Panc1 (cell line): ENCODE measurements around the gene RHOT2. TPM values are rescaled to one million over a fixed set of nuclear protein-coding genes. Genes with fewer than 3 reads are reported as not detected.

Experiments used
- ATAC-seq: fragments of 200-7000 bp; cut with Tn5 transposase; 2 replicates; pipeline ENCODE4 v1.9.1; 2020; ENCODE audit warnings: mild to moderate bottlenecking, moderate library complexity
- BruUV-seq: library from RNA; stranded (reverse); fragments of 400-500 nt; replicated peaks from 2 replicates; lab custom pipeline; 2021; lab: Mats Ljungman, UMichigan
- CTCF ChIA-PET: fragments of 300-600 bp; sonication (Branson Sonifier 250); formaldehyde crosslinking; loops from one replicate; lab custom pipeline; 2022; ENCODE audit warnings: antibody characterized with exemption; lab: Charles Lee
- POLR2A ChIA-PET: fragments of 300-600 bp; sonication (Branson Sonifier 250); formaldehyde crosslinking; loops from one replicate; lab custom pipeline; 2022; ENCODE audit warnings: antibody characterized with exemption; lab: Charles Lee
- DNase-seq: peaks from one replicate; pipeline ENCODE4 v3.0.0-alpha.2; 2010; ENCODE audit warnings: low read depth, low spot score
- H3K27ac ChIP-seq: 2 replicates; pipeline ENCODE4 v1.5.1; 2011; ENCODE audit warnings: mild to moderate bottlenecking, low read length, inconsistent platforms
- H3K27me3 ChIP-seq: fragments of 200-500 bp; sonication (Bioruptor generic); 2 replicates; pipeline ENCODE4 v1.6.0; 2014; ENCODE audit warnings: low read length, inconsistent platforms; ENCODE audit not compliant: control insufficient read depth, insufficient read depth
- H3K36me3 ChIP-seq: fragments of 200-500 bp; sonication (Bioruptor generic); 2 replicates; pipeline ENCODE4 v1.5.1; 2014; ENCODE audit warnings: inconsistent platforms, mild to moderate bottlenecking, low read length, moderate library complexity; ENCODE audit not compliant: control insufficient read depth, insufficient read depth
- H3K4me1 ChIP-seq: 2 replicates; pipeline ENCODE4 v1.5.1; 2011; ENCODE audit warnings: inconsistent platforms, mild to moderate bottlenecking, low read length, moderate library complexity; ENCODE audit not compliant: control insufficient read depth, insufficient read depth
- H3K4me3 ChIP-seq, 2 experiments: 2 replicates each; pipeline ENCODE4 v1.5.1; 2011 to 2012; ENCODE audit warnings: low read depth in 2 of 2, low read length in 2 of 2, mild to moderate bottlenecking in 2 of 2, inconsistent platforms in 1 of 2, moderate library complexity in 1 of 2
- H3K9me3 ChIP-seq: fragments of 200-500 bp; sonication (Bioruptor generic); 2 replicates; pipeline ENCODE4 v1.5.1; 2014; ENCODE audit warnings: low read depth, mild to moderate bottlenecking, inconsistent platforms, low read length, moderate library complexity; ENCODE audit not compliant: control insufficient read depth, insufficient read depth
- POLR2AphosphoS5 ChIP-seq: IDR thresholded peaks from 2 replicates; pipeline ENCODE4 v1.6.1; 2012; ENCODE audit warnings: mild to moderate bottlenecking, low read depth, low read length, moderate library complexity
- SIN3A ChIP-seq: IDR thresholded peaks from 2 replicates; pipeline ENCODE4 v1.6.1; 2012; ENCODE audit warnings: low read depth, mild to moderate bottlenecking, low read length, moderate library complexity, borderline replicate concordance; ENCODE audit not compliant: insufficient read depth
- TCF7L2 ChIP-seq: IDR thresholded peaks from 2 replicates; pipeline ENCODE4 v1.6.1; 2011; ENCODE audit warnings: mild to moderate bottlenecking, low read depth, low read length, inconsistent platforms
- in situ Hi-C: cut with HindIII; loops from 2 replicates; pipeline ENCODE4 v1.10.0; 2016; ENCODE audit warnings: low sequenced_read_pairs, low pct_unique_long_range_greater_than_20kb
- intact Hi-C: fragments of 100-400 bp; cut with micrococcal nuclease; formaldehyde crosslinking; loops from one replicate; pipeline ENCODE4 v1.10.0; 2022; ENCODE audit not compliant: unreplicated experiment
- total RNA-seq: library from RNA; stranded (reverse); gene quantifications from one replicate; pipeline ENCODE4 v1.2.1, GENCODE V29; 2021; ENCODE audit not compliant: unreplicated experiment
- TF ChIP-seq, protein P1 (sequence below): fragments of 450-650 bp; IDR thresholded peaks from 2 replicates; pipeline ENCODE4 v1.5.1; 2017; ENCODE audit warnings: mild to moderate bottlenecking
- TF ChIP-seq, protein P2 (sequence below), 2 experiments: IDR thresholded peaks; 2 replicates each; pipeline ENCODE4 v1.6.1; 2011 to 2012; ENCODE audit warnings: low read depth in 2 of 2, control low read depth in 1 of 2, low read length in 1 of 2, mild to moderate bottlenecking in 1 of 2, moderate library complexity in 1 of 2; ENCODE audit not compliant: insufficient read depth in 1 of 2

RHOT2 gene
- total RNA-seq, 1 experiment from 2014 or later: 195 TPM

DNA sequence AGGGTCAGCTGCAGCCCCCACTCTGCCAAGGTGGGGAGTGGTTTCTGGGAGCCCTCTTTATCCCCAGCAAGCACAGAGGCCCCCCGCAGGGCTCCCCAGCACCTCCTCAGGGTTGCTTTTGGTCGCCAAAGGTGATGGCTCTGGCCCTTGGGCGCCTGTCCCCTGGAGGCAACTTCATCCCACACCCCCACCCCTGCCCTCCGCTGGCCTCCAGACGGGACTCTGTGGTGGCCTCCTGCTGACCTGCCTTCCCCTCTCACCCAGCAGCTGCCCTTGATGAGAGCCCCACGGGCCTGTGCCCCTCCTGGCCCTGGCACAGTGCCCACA is 7.8 kb upstream of the RHOT2 start:
- ATAC-seq: peak; percentile 52
- CTCF ChIA-PET: no interaction called here

DNA sequence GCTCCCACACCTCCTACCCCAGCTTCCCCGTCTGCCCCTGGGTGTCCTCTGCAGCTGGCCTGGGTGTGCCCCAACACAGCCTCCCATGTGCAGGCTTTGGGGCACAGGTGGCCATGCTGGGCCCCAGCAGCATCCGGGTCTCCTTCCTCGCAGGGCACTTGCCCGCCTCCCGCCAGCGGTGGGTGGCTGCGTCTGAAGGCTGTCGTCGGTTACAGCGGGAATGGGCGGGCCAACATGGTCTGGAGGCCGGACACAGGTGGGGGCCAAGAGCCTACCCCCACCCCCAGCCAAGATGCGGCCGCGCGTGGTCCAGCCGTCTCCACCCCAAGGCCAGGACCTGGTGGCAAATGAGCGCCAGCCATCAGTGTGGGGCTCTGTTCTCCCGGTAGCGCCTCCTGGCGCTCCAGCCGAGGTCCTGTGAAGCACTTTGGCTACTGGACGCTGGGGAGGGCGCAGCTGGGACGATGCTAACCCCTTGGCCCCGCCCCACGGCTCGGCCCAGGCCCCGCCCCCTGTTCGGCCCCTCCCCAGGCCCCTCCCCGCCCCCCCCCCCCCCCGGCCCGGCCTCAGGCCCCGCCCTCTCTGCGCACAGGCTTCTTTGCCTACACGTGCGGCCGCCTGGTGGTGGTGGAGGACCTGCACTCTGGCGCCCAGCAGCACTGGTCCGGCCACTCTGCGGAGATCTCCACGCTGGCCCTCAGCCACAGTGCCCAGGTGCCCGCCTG is 7.3 kb upstream of the RHOT2 start:
- in situ Hi-C loops (no loop called here), intact Hi-C loops (no loop called here)
- no peak for DNase-seq
- no peaks in the 10 kb centered on the region for H3K9me3 ChIP-seq
- POLR2A ChIA-PET: interaction anchor here (1.3 kb wide), 1 partner anchor 11 kb away, joined by 4 read pairs; the partner anchor contains the start of gene WDR90
- ATAC-seq: peak; percentile 86
- H3K27me3 ChIP-seq: no peaks in the 10 kb centered on the region
- no peaks in the 10 kb centered on the region for H3K36me3 ChIP-seq
- no TSS peak for BruUV-seq
- peaks cover 15% of the 10 kb centered on the region for H3K4me1 ChIP-seq
- H3K27ac ChIP-seq: peak overlapping the region; percentile 87
- peak overlapping the region; percentile 22 to 45 for H3K4me3 ChIP-seq
- TF ChIP-seq SIN3A (no peak), TCF7L2 (no peak), POLR2AphosphoS5 (peak; percentile 39; the same call in 1 of the 2 replicates)
- TF ChIP-seq, protein P1, sequence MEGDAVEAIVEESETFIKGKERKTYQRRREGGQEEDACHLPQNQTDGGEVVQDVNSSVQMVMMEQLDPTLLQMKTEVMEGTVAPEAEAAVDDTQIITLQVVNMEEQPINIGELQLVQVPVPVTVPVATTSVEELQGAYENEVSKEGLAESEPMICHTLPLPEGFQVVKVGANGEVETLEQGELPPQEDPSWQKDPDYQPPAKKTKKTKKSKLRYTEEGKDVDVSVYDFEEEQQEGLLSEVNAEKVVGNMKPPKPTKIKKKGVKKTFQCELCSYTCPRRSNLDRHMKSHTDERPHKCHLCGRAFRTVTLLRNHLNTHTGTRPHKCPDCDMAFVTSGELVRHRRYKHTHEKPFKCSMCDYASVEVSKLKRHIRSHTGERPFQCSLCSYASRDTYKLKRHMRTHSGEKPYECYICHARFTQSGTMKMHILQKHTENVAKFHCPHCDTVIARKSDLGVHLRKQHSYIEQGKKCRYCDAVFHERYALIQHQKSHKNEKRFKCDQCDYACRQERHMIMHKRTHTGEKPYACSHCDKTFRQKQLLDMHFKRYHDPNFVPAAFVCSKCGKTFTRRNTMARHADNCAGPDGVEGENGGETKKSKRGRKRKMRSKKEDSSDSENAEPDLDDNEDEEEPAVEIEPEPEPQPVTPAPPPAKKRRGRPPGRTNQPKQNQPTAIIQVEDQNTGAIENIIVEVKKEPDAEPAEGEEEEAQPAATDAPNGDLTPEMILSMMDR: peak; percentile 55
- TF ChIP-seq, protein P2, sequence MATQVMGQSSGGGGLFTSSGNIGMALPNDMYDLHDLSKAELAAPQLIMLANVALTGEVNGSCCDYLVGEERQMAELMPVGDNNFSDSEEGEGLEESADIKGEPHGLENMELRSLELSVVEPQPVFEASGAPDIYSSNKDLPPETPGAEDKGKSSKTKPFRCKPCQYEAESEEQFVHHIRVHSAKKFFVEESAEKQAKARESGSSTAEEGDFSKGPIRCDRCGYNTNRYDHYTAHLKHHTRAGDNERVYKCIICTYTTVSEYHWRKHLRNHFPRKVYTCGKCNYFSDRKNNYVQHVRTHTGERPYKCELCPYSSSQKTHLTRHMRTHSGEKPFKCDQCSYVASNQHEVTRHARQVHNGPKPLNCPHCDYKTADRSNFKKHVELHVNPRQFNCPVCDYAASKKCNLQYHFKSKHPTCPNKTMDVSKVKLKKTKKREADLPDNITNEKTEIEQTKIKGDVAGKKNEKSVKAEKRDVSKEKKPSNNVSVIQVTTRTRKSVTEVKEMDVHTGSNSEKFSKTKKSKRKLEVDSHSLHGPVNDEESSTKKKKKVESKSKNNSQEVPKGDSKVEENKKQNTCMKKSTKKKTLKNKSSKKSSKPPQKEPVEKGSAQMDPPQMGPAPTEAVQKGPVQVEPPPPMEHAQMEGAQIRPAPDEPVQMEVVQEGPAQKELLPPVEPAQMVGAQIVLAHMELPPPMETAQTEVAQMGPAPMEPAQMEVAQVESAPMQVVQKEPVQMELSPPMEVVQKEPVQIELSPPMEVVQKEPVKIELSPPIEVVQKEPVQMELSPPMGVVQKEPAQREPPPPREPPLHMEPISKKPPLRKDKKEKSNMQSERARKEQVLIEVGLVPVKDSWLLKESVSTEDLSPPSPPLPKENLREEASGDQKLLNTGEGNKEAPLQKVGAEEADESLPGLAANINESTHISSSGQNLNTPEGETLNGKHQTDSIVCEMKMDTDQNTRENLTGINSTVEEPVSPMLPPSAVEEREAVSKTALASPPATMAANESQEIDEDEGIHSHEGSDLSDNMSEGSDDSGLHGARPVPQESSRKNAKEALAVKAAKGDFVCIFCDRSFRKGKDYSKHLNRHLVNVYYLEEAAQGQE (IDR thresholded peaks at IDR 0.05; ENCODE audit: insufficient read depth in 1 of 2, low read depth in 2 of 2, low read length in 1 of 2): 0 out of 4 replicates have a peak, but pooled peaks of 1 of the 2 experiments have one; percentile 23
- CTCF ChIA-PET: no interaction called here

More for the DNA sequence above, 7.8 kb upstream of the RHOT2 start:
- peak overlapping the region; percentile 22 to 45 for H3K4me3 ChIP-seq
- in situ Hi-C loops (no loop called here), intact Hi-C loops (no loop called here)
- H3K27me3 ChIP-seq: no peaks in the 10 kb centered on the region
- POLR2A ChIA-PET: interaction anchor here (1.3 kb wide), 1 partner anchor 11 kb away, joined by 4 read pairs; the partner anchor contains the start of gene WDR90
- no peak for DNase-seq
- no peaks in the 10 kb centered on the region for H3K9me3 ChIP-seq
- TF ChIP-seq, protein P1: no peak
- TF ChIP-seq, protein P2 (IDR thresholded peaks at IDR 0.05; ENCODE audit: insufficient read depth in 1 of 2, low read depth in 2 of 2, low read length in 1 of 2): no peak
- TF ChIP-seq POLR2AphosphoS5 (no peak), SIN3A (no peak), TCF7L2 (no peak)
- BruUV-seq: TSS peak; percentile 79
- peaks cover 15% of the 10 kb centered on the region for H3K4me1 ChIP-seq
- peak overlapping the region; percentile 87 for H3K27ac ChIP-seq
- no peaks in the 10 kb centered on the region for H3K36me3 ChIP-seq
